ENCODE data around the gene CD2AP.

Gene CD2AP

DNA sequence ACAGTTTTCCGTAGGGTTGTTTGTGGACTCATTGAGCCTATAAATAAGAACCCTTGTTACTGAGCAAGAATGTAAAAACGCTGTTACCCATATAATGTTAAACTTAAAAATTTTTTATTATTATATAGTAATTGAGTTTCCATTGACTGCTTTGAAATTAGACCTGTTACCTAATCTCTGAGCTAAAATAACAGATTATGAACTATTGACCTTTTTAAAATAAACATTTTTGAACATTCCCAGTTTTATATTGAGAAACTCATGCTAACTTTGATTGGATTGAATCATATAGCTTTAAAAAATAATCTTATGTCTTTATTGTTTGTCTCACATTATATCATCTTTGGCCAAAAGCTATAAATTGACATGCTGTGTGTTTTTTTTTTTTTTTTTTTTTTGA lies 95.5 kb downstream of the CD2AP start:
- DNase-seq: no peak

GRCh38 chr6:47574789-47575188 lies 97.2 kb downstream of the CD2AP start:
- DNase-seq: no peak

DNA sequence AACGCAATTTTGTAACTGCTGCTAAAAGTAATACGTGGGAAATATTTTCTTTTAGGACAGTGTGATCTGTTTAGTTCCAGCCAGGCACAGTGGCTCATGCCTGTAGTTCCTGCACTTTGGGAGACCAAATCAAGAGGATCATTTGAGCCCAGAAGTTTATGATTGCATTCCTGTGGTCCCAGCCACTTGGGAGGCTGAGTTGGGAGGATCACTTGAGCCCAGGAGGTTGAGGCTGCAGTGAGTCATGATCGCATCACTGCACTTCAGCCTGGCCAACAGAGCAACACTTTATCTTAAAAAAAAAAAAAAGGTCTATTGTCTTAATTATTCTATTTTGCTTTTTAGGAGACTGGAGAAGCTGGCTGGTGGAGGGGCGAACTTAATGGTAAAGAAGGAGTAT lies 101.5 kb downstream of the CD2AP start:
- DNase-seq: no peak

DNA sequence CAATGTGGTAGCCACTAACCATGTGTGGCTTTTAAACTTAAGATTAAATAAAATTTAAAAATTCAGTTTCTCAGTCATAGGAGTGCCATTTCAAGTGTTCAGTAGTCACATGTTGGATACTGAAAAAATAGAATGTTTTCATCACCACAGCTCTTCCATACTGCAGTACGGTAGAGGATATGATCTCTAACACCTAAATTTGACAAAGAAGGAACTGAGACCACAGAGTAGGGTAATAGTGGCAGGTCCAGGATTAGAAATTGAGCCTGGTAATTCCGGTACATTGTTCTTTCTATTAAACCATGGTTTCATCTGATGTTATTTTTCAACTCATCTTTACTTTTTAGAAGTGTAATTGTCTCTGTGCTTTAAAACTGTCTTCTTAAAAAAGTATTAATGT lies 104.0 kb downstream of the CD2AP start:
- no peak for DNase-seq

DNA sequence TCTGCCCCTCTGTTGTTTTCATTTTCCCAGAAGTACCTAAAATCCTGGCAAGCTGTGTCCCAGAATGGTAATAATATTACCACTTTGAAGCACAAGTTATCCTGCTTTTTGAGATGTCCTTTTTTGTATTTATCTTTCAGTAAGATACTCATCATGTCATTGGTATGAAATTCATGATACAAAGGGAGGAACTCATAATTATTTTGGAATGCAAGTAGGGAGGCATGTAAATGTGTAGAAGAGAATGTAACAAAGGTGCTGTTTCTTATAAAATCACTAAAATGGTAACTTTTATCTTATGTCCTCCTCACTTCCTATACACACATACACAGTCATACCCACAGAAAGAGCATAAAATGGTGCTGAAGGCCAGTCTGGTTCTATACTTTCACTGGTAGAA lies 109.9 kb downstream of the CD2AP start:
- no peak for DNase-seq

GRCh38 chr6:47592131-47592840 lies 114.7 kb downstream of the CD2AP start:
- no peak for DNase-seq

GRCh38 chr6:47593979-47594378 lies 116.4 kb downstream of the CD2AP start:
- no peak for DNase-seq

DNA sequence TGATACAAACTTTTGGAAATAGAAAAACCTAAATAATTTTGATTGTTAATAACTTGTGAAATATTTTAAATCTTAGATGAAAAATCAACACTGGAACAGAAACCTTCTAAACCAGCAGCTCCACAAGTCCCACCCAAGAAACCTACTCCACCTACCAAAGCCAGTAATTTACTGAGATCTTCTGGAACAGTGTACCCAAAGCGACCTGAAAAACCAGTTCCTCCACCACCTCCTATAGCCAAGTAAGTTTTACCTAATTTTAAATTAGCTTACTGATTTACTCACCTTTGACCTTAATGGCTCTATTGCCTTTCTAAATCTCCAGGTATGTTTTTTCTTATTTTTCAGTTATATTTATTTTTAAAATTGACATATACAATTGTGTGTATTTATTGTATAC lies 118.2 kb downstream of the CD2AP start:
- DNase-seq: no peak

DNA sequence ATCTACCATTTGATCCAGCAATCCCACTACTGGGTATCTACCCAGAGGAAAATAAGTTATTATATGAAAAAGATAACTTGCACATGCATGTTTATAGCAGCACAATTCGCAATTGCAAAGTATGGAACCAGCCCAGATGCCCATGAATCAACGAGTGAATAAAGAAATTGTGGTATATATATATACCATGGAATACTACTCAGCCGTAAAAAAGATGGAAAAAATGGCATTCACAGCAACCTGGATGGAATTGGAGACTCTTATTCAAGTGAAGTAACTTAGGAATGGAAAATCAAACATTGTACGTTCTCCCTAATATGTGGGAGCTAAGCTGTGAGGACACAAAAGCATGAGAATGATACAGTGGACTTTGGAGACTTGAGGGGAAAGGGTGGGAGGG lies 120.8 kb downstream of the CD2AP start:
- DNase-seq: no peak

- DNase-seq: no peak
Observed at GRCh38 chr6:47599512-47599911, 121.9 kb downstream of the CD2AP start.

GRCh38 chr6:47603227-47603626 lies 125.6 kb downstream of the CD2AP start:
- DNase-seq: no peak

DNA sequence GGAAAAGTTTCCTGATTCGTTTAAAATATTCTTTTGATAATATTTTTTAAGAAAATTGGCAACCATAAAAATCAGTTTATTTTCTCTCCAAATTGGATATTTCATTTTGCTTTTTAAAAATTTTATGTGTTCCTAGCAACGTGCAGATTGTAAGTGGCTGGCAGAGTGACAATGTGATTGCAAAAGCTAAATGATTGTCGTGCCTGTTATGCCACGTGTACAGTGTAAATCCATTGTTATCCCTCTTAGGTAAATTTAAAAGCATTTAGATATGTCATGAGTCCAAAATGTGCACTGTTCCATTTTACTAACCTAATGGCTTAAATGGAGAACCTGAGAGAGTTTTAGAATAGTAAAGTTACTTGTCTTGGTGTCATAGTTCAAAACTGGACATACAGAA lies 126.4 kb downstream of the CD2AP start:
- DNase-seq: no peak

- no peak for DNase-seq
Observed at GRCh38 chr6:47621838-47622449, 144.4 kb downstream of the CD2AP start.

- no peak for DNase-seq
Observed at GRCh38 chr6:47626782-47627181, 149.2 kb downstream of the CD2AP start.

DNA sequence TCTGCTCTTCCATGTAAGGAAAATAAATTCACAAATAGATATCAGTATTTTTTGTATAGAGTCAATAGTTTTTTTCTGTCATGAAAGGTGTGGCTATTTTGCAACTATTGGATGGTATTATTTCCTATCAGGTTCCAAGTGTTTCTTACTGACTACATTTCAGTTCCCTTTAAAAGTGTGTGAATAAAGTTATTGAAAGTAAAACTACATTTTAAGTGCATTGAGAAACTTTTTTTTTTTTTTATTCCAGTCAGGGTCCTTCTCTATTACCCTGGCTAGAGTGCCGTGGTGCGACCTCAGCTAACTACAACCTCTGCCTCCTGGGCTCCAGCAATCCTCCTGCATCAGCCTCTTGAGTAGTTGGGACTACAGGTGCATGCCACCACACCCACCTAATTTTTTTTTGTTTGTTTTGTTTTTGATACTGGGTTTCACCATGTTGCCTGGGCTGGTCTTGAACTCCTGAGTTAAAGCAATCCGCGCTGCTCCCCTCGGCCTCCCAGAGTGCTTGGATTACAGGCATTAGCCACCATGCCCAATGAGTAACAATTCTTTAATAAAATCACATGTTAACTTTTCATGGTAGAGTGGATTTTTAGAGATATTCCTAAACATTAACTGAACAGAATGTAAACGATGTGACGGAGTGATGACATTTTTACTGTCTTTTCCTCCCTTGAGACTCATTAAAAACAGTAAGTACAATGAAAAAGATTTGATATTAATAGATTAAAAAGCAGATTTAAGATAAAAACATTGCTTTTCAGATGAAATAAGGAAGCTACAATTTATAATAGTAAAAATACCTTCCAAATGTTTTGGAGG lies 151.1 kb downstream of the CD2AP start:
- no peak for DNase-seq

GRCh38 chr6:47629954-47630353 lies 152.4 kb downstream of the CD2AP start:
- DNase-seq: no peak

DNA sequence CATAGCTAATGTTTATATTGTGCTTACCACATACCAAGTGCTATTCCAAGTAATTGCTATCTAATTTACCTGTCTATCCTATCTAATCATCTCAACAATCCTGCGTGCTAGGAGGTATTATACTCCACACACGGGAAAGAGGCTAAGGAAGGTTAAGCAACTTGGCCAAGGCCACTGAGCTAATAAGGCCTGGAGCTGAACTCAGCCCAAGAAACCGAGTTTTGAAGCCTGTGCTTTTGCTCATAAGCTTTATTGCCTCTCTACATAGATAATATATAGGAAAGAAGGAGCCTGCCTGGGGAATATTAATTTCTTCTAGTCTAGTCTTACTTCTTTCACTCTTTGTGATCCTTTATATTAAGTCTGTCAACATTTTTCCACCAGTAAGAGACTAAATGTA lies 153.0 kb downstream of the CD2AP start:
- DNase-seq: no peak

DNA sequence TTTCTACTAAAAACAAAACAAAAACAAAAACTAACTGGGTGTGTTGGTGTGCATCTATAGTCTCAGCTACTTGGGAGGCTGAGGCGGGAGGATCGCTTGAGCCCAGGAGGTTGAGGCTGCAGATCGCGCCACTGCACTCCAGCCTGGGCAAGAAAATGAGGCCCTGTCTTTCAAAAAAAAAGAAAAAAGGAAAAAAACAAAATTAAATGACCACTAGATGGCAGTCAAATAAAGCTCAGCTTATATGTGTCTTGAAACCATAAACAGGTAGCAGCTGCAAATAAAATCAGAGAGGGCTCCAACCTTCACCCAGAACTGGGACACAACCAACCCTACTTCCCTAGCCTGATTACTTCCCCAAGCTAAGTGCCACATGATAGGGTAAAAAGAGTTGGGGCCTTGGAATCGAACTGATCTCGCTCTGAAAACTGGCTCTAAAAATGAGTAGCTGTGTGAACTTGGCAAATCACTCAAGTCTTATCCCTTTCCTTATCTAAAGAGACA lies 153.7 kb downstream of the CD2AP start:
- DNase-seq: no peak

GRCh38 chr6:47631797-47632196 lies 154.2 kb downstream of the CD2AP start:
- DNase-seq: no peak

GRCh38 chr6:47633141-47633540 lies 155.6 kb downstream of the CD2AP start:
- DNase-seq: no peak

DNA sequence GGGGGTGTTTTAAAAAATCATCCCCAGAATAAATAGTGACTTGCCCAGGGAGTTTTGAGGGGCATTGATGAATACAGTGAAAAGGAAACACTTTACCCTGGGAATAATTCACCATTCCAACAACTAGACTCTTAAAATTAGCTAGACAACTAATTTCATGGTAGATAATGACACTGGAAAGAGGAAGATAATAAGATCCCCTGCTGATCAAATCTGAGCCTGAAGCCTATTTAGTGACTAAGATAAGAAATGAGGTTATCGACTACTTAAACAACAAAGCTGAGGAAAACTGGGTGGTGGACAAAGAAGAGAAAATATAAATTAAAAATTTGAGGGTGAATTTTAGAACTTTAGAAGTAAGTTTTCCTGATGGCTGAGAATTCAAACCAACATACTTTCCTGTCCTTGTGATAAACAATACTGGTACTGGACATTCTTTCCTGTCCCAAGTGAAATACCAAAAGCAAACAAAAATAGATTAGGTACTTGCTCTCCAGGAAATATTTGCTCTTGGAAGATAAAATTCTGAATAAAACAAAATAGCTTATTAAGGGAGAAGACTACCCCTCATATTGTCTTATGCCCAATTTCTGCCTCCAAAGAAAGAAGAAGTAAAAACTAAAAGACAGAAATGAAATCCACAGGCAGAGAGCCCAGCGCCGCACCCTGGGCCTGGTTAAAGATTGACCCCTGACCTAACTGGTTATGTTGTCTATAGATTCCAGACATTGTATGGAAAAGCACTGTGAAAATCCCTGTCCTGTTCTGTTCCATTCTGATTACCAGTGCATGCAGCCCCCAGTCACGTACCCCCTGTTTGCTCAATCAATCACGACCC lies 156.8 kb downstream of the CD2AP start:
- DNase-seq: no peak

DNA sequence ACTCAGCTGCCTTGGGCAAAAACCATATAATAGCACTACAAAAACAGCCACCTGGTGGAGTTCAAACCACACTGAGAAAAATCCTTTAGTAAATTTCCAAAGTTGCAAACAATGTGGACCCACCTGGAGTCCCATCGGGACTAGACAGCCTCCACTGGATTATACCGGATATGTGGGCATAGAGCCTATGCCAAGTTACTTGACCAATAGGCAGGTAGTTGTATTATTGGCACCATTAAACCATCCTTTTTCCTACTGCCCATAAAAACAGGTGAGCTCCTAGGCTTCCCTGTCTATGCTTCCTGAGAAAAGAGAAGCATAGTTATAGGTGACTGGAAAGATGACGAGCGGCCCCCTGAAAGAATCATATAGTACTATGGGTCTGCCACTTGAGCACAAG lies 169.1 kb downstream of the CD2AP start:
- DNase-seq: no peak

GRCh38 chr6:47647188-47647587 lies 169.6 kb downstream of the CD2AP start:
- DNase-seq: no peak
